ENCODE data around the gene DAB1.

Gene DAB1

DNA sequence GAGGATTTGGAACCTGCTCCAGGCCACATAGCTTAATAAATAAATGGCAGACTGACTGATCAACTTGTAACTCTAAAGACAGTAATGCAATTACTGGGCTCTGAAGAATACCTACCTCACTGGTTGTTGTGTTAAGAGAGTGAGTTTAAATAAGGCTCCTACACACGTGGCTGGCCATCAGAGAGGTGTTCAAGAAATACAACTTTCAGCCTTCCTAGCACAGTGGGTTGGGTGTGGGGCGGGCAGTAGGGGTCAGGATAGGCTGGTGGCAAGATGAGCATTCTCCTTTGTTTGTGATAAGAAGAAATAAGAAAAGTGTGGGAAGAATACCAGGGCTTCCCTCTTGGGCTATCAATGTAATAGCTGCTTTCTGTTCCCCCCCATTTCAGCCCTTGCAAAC lies 151.3 kb downstream of the DAB1 start:
- no peak for DNase-seq (ENCODE audit: low read depth in 2 of 2)

DNA sequence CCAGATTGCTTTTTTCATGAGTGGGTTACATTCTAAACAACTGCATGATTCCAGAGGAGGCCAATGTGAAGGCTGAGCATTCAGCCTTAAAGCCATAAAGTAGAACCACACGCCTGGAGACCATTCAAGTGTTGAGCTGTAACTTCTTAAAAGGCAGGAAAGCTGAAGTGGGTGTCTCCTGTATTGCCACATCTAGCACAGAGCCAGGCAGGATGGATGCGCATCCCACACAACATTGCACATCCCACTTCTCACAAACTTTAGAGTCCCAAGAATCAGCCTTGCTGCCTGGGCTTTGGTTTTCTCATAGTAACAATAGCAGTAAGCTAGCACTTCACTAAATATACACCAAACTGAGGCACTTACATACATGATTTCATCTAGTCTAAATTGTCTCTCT lies 151.7 kb downstream of the DAB1 start:
- DNase-seq (ENCODE audit: low read depth in 2 of 2): no peak

DNA sequence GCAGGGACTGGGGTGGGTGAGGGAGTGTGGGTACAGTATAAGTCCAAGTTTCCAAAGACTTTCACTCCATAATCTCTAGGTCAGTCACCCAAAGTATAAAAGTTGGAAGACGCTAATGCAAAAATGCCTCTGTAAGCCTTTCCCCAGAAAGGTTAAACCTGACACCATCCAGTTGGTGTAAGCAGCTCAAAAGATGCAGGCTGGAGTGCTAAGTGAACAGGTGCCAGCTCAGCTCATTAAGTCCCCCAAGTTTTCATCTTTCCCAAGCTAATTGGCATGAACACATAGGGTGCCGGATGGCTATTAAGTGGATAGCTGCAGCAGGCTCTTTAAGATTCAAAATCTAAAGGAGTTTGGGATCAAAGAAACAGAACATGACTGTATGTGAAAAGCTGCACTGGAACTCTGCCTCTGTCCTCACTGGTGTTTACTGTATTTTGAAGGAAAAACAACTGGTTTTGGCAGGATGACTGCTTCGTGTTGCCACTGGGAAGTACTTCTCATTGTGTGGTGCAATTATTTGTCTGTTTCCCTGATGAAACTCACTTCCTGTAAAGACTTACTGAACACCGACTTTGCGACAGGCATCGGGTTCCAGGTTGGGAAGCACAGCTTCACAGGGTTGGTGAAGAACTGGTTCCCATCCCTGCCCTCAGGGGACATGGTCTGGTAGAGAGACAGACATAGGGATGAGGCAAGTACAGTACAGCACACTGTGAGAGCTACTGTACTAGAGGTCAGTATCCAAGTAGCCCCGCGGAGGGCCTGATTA lies 152.7 kb downstream of the DAB1 start:
- no peak for DNase-seq (ENCODE audit: low read depth in 2 of 2)

DNA sequence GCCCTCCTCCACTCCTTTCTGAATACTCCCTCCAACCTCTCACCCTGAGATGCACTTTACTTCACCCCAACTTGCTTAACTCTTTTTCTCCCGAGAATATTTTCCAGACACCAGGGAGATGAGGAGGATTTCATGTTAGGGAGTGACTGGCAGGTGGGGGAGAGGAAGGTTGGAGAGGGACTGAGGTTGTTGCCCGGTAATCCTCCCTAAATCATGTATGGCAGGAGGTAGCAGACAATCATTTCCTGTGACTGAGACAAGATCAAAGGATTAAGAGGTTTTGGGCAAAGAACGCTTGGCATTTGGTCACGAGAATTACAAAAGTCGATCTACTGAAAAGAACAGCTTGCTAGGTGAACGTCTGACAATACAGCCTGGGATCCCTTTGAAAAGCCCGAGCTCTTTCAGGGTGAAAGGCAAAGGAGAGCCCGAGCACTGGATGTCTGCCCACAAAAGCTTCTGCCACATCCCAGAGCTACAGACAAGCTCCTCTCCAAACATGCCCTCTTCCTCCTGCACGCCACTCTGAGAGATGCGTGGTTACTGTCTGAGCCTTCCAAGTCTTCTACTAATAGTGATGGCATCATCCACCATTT lies 154.1 kb downstream of the DAB1 start:
- DNase-seq (ENCODE audit: low read depth in 2 of 2): no peak

DNA sequence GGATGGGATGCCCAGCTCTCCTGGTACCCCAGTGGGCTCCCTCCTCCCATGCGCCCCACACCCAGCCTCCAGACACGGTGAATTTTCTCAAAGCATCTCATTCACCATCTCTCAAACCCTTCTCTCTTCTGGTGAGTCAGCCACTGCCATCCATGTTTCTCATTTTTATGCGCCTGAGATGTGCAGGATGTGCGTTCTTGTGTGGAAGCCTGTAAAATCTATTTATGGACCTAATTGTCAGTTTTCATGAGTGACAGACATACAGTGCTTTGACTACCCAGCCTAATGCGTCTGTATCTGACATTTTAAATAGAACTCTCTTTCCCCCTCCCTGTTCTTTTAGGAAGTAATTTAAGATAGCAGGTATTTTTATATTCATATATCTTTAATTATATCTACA lies 158.8 kb downstream of the DAB1 start:
- DNase-seq (ENCODE audit: low read depth in 2 of 2): no peak

DNA sequence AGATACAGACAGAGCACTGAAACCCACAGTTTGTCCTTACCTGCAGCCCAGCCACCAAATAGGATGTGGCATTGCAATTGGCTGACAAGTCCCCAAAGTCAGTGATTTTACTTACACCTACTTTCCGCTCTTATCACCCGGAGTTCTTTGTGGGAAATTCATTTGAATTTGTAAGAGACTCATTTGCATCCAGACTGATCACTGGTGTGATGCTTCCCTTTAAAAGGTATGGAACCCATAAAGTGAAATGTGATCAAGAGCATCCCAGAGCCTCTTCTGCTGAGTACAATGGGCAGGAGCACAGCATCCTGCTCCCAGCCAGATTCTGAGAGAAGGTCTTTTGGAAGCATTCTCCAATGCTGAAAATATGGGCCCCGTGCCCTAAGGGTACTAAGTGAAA lies 161.4 kb downstream of the DAB1 start:
- no peak for DNase-seq (ENCODE audit: low read depth in 2 of 2)

DNA sequence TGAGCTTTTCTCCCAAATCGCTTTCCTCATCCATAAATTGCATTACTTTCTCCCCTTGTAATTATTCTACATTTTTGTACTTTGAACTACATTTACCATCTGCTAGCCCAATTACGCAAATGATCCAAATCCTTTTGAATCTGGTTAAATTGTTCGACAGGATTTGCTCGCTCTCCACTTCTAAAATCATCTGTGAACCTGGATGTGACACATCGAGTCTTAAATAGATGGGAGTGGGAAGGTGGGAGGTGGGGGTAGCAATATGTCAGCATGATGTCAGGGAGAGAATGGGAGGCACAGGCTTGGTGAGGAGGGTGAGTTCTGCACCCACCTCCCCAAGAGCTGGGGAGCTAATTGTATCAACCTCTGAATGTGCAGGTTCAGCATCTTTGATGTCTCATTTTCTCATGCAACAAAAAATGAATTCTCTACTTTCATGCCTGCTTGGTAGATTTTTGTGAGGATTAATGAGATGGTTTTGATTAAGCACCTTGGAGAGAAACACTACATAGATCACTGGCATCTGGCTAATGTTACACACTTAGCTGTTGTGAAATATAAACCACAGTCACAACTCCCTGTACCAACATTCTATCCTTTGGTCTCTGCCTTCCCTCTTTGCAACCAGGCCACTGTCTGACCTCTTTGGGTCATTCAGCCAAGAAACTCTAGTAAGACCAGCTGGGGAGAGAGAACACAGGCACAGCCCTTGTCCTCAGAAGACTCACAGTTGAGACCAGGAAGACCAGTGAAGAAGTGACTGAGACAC lies 165.1 kb downstream of the DAB1 start:
- no peak for DNase-seq (ENCODE audit: low read depth in 2 of 2)

DNA sequence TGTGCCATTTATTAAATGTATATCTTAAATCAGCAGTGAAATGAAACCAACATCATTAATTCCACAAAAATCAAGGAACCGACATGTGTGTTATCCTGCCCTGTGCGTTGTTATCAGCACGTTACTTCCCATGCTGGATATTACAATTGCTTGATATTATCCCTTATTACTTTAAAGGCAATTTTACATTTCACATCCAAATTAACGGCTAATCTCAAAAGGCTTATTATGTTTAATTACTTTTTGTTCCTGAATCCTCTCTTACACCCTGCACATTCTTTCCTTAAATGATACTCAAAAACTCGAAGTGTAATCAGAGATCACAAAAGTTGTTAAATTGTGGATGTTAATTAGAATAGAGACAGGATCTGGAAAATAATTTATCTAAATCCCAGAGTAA lies 167.9 kb downstream of the DAB1 start:
- DNase-seq (ENCODE audit: low read depth in 2 of 2): no peak

DNA sequence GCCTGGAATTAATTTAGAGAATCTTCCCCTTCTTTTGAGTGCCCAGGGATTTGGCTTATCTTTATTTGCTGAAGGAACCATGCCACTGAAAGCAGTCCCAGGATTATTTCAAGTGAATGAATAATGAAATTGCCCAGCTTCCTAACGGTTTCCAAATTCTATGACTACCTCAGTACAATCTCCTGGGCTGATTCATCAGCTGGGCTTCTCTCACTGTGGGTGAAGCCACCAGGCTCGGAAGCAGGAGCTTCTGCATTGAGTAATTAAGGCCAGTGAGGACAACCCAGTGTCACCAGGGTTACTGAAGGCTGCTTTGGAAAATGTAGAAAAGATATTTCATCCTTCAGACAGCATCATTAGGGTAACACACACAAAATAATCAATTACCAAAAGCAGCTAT lies 169.8 kb downstream of the DAB1 start:
- no peak for DNase-seq (ENCODE audit: low read depth in 2 of 2)

DNA sequence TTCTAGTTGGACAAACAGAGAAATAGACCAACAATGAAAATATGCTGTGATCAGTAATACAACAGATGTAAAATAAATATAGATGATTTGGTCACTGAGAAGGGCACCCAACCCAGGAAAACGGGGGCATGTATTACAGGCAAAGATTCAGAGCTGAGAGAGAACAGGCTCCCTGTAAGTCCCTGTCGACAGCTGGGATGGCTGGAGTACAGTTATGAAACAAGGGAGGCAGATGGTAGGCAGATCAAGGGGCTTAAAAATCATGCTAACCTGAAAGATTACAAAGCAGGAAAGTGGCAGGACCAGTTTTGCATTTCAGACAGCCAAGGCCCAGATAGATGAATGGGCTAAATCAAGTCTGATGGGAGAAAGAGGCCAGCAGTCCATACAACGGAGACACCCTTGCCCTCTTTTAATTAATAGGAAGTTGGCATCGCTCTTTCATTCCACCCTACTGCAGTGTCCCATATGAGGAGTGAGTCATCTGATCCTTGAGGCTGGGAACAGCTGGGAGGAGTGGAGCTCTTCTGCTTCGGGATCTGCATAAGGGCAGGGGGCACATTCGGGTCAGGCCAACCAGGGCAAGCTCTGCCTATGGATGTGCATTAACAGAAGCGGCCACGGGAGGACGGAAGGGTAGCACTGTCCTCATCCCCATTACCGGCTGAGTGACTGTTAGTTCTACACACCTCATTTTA lies 171.1 kb downstream of the DAB1 start:
- DNase-seq (ENCODE audit: low read depth in 2 of 2): no peak

DNA sequence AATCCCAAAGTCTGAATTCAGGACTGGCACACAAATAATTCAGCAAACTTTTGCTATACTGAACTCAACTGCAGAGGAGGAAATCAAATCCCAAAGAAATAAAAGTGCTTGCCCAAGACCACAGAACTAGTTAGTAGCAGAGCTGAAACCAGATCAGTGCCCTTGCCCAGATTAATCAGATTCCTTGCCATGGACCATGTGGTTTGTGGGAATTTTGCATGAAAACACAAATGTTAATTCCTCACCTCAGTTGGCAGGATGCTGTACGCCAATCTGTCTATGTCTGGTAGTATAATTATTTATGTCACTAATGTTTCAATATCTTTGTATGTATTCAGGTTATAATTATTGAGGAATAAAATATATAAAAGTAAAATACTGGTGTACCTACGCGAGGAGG lies 173.8 kb downstream of the DAB1 start:
- DNase-seq (ENCODE audit: low read depth in 2 of 2): no peak

DNA sequence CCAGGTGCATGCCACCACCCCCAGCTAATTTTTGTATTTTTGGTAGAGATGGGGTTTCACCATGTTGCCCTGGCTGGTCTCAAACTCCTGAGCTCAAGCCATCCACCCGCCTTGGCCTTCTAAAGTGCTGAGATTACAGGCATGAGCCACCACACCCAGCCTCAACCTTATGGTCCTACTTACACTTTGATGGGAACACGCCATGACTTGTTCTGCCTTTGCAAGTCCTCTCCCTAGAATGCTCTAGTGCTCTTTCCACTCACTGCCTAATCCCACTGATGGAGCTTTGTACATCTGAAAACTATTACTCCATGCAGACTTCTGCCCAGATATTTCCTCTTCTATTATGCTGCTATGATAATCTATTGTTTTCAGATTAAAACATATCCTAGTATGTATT lies 174.3 kb downstream of the DAB1 start:
- DNase-seq (ENCODE audit: low read depth in 2 of 2): no peak

DNA sequence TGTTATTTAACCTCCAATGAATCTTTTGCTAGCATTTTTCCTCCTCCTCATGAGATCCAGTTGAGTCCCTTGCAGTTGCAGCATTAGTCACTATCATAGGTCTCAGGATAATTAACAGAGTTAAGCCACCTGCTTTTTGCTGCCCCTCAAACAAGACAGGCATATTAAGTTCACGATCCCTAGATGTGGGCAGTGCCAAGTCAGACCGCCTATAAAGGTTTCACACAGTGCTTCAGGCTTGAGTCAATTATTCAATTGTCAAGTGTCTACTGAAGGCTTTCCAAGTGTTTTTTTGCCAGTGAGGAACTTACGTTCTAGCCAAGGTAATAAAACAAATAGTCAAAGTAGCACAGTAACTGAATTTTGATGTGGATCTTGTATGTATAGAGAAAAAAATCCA lies 175.0 kb downstream of the DAB1 start:
- DNase-seq (ENCODE audit: low read depth in 2 of 2): no peak

DNA sequence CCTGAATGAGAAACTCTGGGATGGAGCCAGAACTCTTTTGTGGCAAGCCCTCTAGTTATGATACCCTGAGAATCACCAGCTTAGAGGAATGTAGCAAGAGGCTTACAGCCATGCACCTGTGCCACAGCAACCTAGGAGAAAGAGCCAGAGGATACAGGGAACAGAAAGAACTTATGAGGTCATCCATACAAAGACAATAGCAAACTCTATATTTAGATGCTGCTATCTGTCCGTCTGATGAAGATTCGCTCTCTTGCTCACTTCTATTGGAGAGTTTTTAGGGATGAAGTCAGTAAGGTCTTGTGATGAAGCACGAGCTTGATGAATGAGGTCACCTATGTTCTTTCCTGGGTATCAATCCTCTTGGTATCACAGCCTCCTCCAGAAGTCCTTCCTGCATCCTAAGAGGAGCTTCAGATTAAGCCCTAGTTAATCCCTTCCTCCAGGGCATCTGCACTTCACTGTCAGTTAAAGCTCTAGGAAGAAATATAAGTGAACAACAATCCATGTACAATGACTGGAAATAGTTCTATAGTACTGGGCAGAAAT lies 185.6 kb downstream of the DAB1 start:
- DNase-seq (ENCODE audit: low read depth in 2 of 2): no peak

DNA sequence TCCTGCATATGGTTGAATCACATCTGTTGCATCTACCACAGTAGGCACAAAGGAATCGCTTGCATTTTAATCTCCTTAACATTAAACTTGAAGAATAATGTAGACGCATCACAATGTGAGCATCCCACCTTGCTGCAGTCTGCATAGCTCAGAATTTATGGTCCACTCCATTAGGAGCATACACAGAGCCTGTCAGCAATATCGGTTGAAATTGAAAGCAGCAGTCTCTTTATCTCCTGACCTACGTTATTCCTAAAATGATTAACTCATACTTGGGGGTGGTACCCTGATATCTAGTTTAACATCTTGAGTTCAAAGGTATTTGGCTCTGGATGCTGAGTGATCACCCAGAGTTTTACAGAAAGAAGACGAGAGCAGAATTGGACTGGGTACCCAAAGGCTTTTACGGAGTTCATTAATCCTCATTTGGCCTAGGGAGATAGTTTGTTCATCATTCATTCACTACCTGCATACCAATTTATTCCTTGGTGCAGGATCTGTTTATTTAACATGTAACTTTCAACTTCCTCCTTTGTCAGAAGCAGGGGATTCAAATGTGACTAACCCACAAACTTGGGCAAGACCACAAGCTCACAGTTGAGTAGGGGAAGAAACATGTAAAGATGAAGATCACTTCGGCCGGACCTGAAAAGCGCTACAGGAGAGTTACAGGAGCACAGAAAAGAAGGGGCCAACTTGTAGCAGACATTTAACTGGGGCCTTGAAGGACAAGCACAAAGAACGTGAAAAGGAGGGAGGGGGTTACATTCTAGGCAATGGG lies 187.9 kb downstream of the DAB1 start:
- DNase-seq (ENCODE audit: low read depth in 2 of 2): no peak

DNA sequence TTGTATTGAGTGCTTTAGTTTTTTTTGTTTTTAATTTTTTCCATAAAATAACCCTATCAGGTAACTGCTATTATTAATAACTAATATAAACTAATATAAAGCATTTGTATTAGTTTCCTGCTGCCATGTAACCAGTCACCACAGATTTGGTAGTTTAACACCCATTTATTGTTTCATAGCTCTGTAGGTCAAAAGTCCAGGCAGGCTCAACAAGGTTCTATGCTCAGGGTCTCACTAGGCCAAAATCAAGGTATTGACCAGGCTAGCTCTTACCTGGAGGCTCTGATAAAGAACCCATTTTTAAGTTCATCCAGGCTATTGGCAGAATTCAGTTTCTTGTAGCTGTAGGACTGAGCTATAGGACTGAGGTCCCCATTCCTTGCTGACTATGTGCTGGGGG lies 189.4 kb downstream of the DAB1 start:
- no peak for DNase-seq (ENCODE audit: low read depth in 2 of 2)

DNA sequence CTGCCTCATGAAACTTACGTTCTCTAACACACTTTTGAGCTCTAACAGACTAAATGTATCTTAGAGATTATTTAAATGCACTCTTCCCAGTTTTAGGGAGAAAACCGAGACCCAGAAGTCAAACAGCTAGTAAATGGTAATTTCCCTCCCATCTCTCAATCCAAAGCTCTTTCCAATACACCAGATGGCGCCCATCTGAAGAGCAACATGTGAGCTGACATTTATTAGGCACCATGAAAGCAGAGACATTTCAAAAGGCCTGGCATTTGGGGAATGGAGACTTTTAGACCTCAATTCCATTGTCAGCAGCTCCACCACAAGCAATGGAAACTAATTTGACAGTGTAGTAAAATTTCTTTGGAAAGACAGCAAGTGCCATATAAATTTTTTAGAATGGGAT lies 191.4 kb downstream of the DAB1 start:
- DNase-seq (ENCODE audit: low read depth in 2 of 2): no peak

DNA sequence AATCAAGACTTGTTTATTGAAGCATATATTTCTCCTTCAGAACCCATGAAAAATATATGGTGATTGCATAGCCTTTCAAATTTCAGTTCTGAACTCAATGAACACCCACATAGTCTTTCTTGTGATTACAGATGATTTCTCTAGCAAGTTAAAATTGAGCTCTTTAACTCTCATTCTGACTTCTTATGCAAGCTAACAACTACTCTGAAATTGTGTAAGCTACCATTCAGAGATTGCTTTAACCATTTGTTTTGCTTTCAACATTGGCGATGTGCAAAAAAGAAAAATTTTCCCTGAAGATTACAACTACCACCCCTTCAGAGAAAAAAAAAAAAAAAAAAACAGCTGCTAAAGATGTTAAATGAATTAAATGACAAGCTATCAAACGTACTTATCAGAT lies 193.9 kb downstream of the DAB1 start:
- DNase-seq (ENCODE audit: low read depth in 2 of 2): no peak

DNA sequence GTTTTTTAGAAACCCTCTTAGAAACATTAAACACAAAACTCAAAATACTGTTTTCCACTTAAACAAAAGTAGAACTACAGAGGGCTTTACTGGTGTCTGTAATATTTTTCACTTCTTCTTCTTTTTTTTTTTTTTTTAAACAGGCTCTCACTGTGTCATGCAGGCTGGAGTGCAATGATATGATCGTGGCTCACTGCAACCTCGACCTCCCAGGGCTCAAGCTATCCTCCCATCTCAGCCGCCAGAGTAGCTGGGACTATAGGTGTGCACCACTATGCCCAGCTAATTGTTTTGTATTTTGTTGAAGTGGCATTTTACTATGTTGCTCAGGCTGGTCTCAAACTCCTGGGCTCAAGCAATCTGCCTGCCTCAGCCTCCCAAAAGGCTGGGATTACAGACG lies 194.8 kb downstream of the DAB1 start:
- no peak for DNase-seq (ENCODE audit: low read depth in 2 of 2)

DNA sequence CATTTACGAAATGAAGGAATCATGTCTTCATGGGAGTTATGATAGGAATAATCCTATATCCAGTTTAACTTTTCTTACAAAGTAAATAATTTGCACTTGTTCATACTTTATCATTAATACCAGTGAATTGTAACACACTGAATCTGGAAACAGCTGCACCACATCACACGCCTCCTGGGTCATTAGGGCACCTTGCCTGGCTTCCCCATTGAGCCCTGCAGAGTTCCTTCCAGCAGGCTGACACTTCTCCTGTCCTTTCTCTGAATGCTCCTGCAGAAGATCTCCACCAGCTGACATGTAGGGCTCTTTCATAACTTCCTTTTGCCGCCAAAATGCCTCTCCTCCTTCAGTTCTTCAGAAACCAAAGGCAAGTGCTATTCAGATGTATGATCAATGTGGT lies 201.1 kb downstream of the DAB1 start:
- DNase-seq (ENCODE audit: low read depth in 2 of 2): no peak

DNA sequence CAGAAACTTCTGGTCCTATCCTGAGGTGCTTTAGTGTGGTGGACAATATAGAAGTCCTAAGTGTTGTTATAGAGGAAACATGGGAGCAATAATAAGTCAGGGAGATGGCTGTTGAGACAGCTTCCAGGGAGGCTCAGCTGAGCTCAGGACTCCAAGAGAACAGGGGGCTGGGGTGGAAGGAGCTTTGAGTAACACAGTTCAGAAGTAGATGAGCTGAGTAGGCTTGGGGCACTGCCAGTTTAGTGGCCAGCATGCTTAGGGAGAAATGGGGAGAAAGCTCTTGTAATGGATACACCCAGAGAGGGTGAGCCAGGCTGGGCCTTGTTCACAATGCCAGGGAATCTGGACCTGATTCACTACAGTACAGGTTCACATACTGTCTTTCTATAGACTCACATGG lies 201.6 kb downstream of the DAB1 start:
- DNase-seq (ENCODE audit: low read depth in 2 of 2): no peak
